CD4-positive, alpha-beta memory T cell (primary cell): ENCODE results near the gene DCTN4. TPM values are rescaled to one million over a fixed set of nuclear protein-coding genes. Genes with fewer than 3 reads are reported as not detected.

ENCODE experiments used
- CTCF ChIA-PET: fragments of 350-600 bp; sonication (Branson Sonifier 250); formaldehyde crosslinking; loops from one replicate; lab custom pipeline; 2021; ENCODE audit warnings: inconsistent platforms; ENCODE audit not compliant: partially characterized antibody; lab: Charles Lee
- POLR2A ChIA-PET: fragments of 350-600 bp; sonication (Branson Sonifier 250); formaldehyde crosslinking; loops from one replicate; lab custom pipeline; 2021; ENCODE audit not compliant: partially characterized antibody; lab: Charles Lee
- DNase-seq, 5 donors: peaks; one replicate each; pipeline versions ENCODE4 v3.0.0 to v3.0.0-alpha.2; 2020 to 2022; ENCODE audit warnings: mixed read lengths in 1 of 5
- H3K27ac ChIP-seq: one replicate; pipeline ENCODE4 v1.7.0; 2013; ENCODE audit warnings: low read depth, low read length
- H3K27me3 ChIP-seq: 2 replicates; pipeline ENCODE4 v1.7.0; 2013; ENCODE audit warnings: mild to moderate bottlenecking, low read length, moderate library complexity; ENCODE audit not compliant: insufficient read depth
- H3K36me3 ChIP-seq: 2 replicates; pipeline ENCODE4 v1.7.0; 2013; ENCODE audit warnings: mild to moderate bottlenecking, low read length, moderate library complexity; ENCODE audit not compliant: insufficient read depth
- H3K4me1 ChIP-seq: 2 replicates; pipeline ENCODE4 v1.7.0; 2013; ENCODE audit warnings: mild to moderate bottlenecking, low read length, moderate library complexity; ENCODE audit not compliant: insufficient read depth
- H3K4me3 ChIP-seq, 2 donors: one replicate each; pipeline ENCODE4 v1.7.0; 2013; ENCODE audit warnings: low read length in 2 of 2, mild to moderate bottlenecking in 1 of 2
- H3K9me3 ChIP-seq, 2 donors: one replicate each; pipeline ENCODE4 v1.7.0; 2013; ENCODE audit warnings: low read length in 2 of 2, control low read depth in 1 of 2; ENCODE audit not compliant: control insufficient read depth in 1 of 2
- H3K27ac Mint-ChIP-seq, 7 donors: one replicate each; pipeline ENCODE4 v1.8.0; 2020 to 2021; ENCODE audit warnings: mixed read lengths in 7 of 7, mild to moderate bottlenecking in 6 of 7, inconsistent platforms in 3 of 7, moderate library complexity in 3 of 7
- H3K27me3 Mint-ChIP-seq, 2 donors: one replicate each; pipeline ENCODE4 v1.8.0; 2020 to 2021; ENCODE audit warnings: mixed read lengths in 2 of 2
- H3K36me3 Mint-ChIP-seq, 2 donors: one replicate each; pipeline ENCODE4 v1.8.0; 2020 to 2021; ENCODE audit warnings: mixed read lengths in 2 of 2, inconsistent platforms in 1 of 2, mild to moderate bottlenecking in 1 of 2
- H3K4me1 Mint-ChIP-seq, 4 donors: one replicate each; pipeline ENCODE4 v1.8.0; 2020 to 2021; ENCODE audit warnings: mixed read lengths in 4 of 4, mild to moderate bottlenecking in 1 of 4
- H3K4me3 Mint-ChIP-seq, 8 donors: one replicate each; pipeline ENCODE4 v1.8.0; 2020 to 2021; ENCODE audit warnings: mixed read lengths in 8 of 8, mild to moderate bottlenecking in 7 of 8, moderate library complexity in 6 of 8, inconsistent platforms in 3 of 8
- H3K9me3 Mint-ChIP-seq, 8 donors: one replicate each; pipeline ENCODE4 v1.8.0; 2020 to 2021; ENCODE audit warnings: mixed read lengths in 8 of 8, mild to moderate bottlenecking in 5 of 8, inconsistent platforms in 3 of 8, moderate library complexity in 1 of 8
- intact Hi-C: fragments of 100-400 bp; cut with micrococcal nuclease; formaldehyde crosslinking; loops from one replicate; pipeline ENCODE4 v1.15.1; 2023
- polyA plus RNA-seq, 2 donors: library from polyadenylated mRNA; unstranded; fragments of 300-500 nt; fragmentation: Illumina TruSeq; gene quantifications; one replicate each; pipeline ENCODE4 v1.2.3, GENCODE V29; 2021
- total RNA-seq, 2 experiments: library from RNA; stranded (reverse); gene quantifications; one replicate each; pipeline ENCODE4 v1.2.3, GENCODE V29; 2021

DCTN4 gene
- total and polyA plus RNA-seq, 4 experiments from 2014 or later = 8.8 to 46.0 (median 27.3) TPM

GRCh38 chr5:150661086-150661485 lies 97.7 kb downstream of the DCTN4 start, which contains the start of gene MYOZ3:
Gene MYOZ3 (plus strand): TSS chr5:150661251. CDS start chr5:150662942, 1,691 bp downstream.
- H3K4me3 Mint-ChIP-seq = no peak within 1 kb of the TSS
- peaks cover 7% of the 10 kb centered on the region in 2 donors for H3K27me3 Mint-ChIP-seq
- no peaks in the 10 kb centered on the region for H3K27me3 ChIP-seq
- H3K9me3 Mint-ChIP-seq = peaks cover 0 to 2% (median 0%) of the 10 kb centered on the region in 8 donors
- H3K4me3 ChIP-seq = no peak within 1 kb of the TSS
- no peak for DNase-seq
- CTCF ChIA-PET = interaction anchor here (2.1 kb wide), 1 partner anchor 118 kb away, joined by 5 read pairs; the partner anchor contains the start of gene SMIM3
- no peak within 1 kb of the TSS for H3K27ac Mint-ChIP-seq
- no peaks in the 10 kb centered on the region for H3K9me3 ChIP-seq
- peaks cover 7% of the 10 kb centered on the region for H3K4me1 ChIP-seq
- intact Hi-C loops = no loop called here
- POLR2A ChIA-PET = no interaction called here
- H3K27ac ChIP-seq = no peak within 1 kb of the TSS
- no peaks in the 10 kb centered on the region for H3K36me3 Mint-ChIP-seq
- peaks cover 0 to 9% (median 6%) of the 10 kb centered on the region in 4 donors for H3K4me1 Mint-ChIP-seq
- H3K36me3 ChIP-seq = no peaks in the 10 kb centered on the region

GRCh38 chr5:150660108-150660831 lies 98.5 kb downstream of the DCTN4 start:
- Histone ChIP-seq H3K4me1 (peaks cover 12% of the 10 kb centered on the region), H3K27me3 (no peaks in the 10 kb centered on the region), H3K27ac (no peak overlapping the region), H3K4me3 (no peak overlapping the region), H3K36me3 (no peaks in the 10 kb centered on the region), H3K9me3 (no peaks in the 10 kb centered on the region)
- Mint-ChIP-seq H3K4me1 (peaks cover 3 to 12% (median 7%) of the 10 kb centered on the region in 4 donors), H3K9me3 (peaks cover 0 to 2% (median 0%) of the 10 kb centered on the region in 8 donors), H3K27ac (no peak overlapping the region), H3K27me3 (peaks cover 7% of the 10 kb centered on the region in 2 donors), H3K36me3 (no peaks in the 10 kb centered on the region), H3K4me3 (no peak overlapping the region)
- DNase-seq = no peak
- ChIA-PET POLR2A (no interaction called here), CTCF (interaction anchor here (2.1 kb wide), 1 partner anchor 119 kb away, joined by 5 read pairs; the partner anchor contains the start of gene SMIM3)
- intact Hi-C loops = no loop called here

- CTCF ChIA-PET = no interaction called here
These were observed 99.3 kb downstream of the DCTN4 start for GRCh38 chr5:150659360-150660107.

GRCh38 chr5:150658699-150659265 lies 100.0 kb downstream of the DCTN4 start:
- Histone ChIP-seq H3K36me3 (no peaks in the 10 kb centered on the region), H3K4me1 (peaks cover 12% of the 10 kb centered on the region), H3K27ac (no peak overlapping the region), H3K4me3 (no peak overlapping the region), H3K9me3 (no peaks in the 10 kb centered on the region), H3K27me3 (no peaks in the 10 kb centered on the region)
- H3K27me3 Mint-ChIP-seq = peaks cover 0 to 2% of the 10 kb centered on the region in 2 donors
- H3K4me1 Mint-ChIP-seq = peaks cover 3 to 12% (median 9%) of the 10 kb centered on the region in 4 donors
- peaks cover 0 to 2% (median 0%) of the 10 kb centered on the region in 8 donors for H3K9me3 Mint-ChIP-seq
- no peak for DNase-seq
- ChIA-PET CTCF (interaction anchor here (1.9 to 2.3 kb wide), 2 partner anchors 41 to 201 kb away, joined by 8 to 11 read pairs; partner anchors contain the start of gene RBM22), POLR2A (no interaction called here)
- H3K36me3 Mint-ChIP-seq = no peaks in the 10 kb centered on the region
- H3K27ac Mint-ChIP-seq = peak overlapping the region in 2 of 7 donors; percentile 66 to 91
- intact Hi-C loops = loop anchor here (5.0 kb wide), 1 partner anchor 119 kb away; the partner anchor contains the start of gene SMIM3
- H3K4me3 Mint-ChIP-seq = peak overlapping the region in 3 of 8 donors; percentile 25 to 60 (median 39)

More at GRCh38 chr5:150659360-150660107, 99.3 kb downstream of the DCTN4 start:
- H3K4me3 ChIP-seq = no peak overlapping the region
- no peak overlapping the region for H3K4me3 Mint-ChIP-seq
- no peak overlapping the region for H3K27ac ChIP-seq
- H3K4me1 Mint-ChIP-seq = peaks cover 3 to 12% (median 7%) of the 10 kb centered on the region in 4 donors
- peaks cover 2 to 4% of the 10 kb centered on the region in 2 donors for H3K27me3 Mint-ChIP-seq
- intact Hi-C loops = loop anchor here (5.0 kb wide), 1 partner anchor 118 kb away; the partner anchor contains the start of gene SMIM3
- no peaks in the 10 kb centered on the region for H3K36me3 ChIP-seq
- H3K27me3 ChIP-seq = no peaks in the 10 kb centered on the region
- H3K36me3 Mint-ChIP-seq = no peaks in the 10 kb centered on the region
- DNase-seq = no peak
- H3K9me3 ChIP-seq = no peaks in the 10 kb centered on the region
- peaks cover 0 to 2% (median 0%) of the 10 kb centered on the region in 8 donors for H3K9me3 Mint-ChIP-seq
- POLR2A ChIA-PET = no interaction called here
- H3K27ac Mint-ChIP-seq = no peak overlapping the region
- H3K4me1 ChIP-seq = peaks cover 12% of the 10 kb centered on the region

Other genes with a start within 250 kb of the DCTN4 start
- gene SYNPO, start 118.4 kb downstream of the DCTN4 start, total RNA-seq = under 1 TPM in 1 of 2 experiments, not detected in 1; 0.06 TPM
- gene SYNPO, start 118.4 kb downstream of the DCTN4 start, polyA plus RNA-seq = not detected
- not detected for gene MYOZ3, start 97.8 kb downstream of the DCTN4 start, total RNA-seq
- not detected for gene MYOZ3, start 97.8 kb downstream of the DCTN4 start, polyA plus RNA-seq
- 10 to 100 TPM; 91.0 to 91.2 TPM for gene RBM22, start 58.0 kb downstream of the DCTN4 start, total RNA-seq
- gene RBM22, start 58.0 kb downstream of the DCTN4 start, polyA plus RNA-seq = 10 to 100 TPM; 52.4 to 69.4 TPM
- gene SMIM3, start 19.7 kb upstream of the DCTN4 start, total RNA-seq = 1 to 10 TPM; 7.9 to 8.0 TPM
- gene SMIM3, start 19.7 kb upstream of the DCTN4 start, polyA plus RNA-seq = 10 to 100 TPM; 19.3 to 19.7 TPM
- 1 to 10 TPM; 3.9 to 4.7 TPM for gene IRGM, start 87.5 kb upstream of the DCTN4 start, total RNA-seq
- 1 to 10 TPM; 1.5 to 3.9 TPM for gene IRGM, start 87.5 kb upstream of the DCTN4 start, polyA plus RNA-seq
- gene ZNF300, start 146.0 kb upstream of the DCTN4 start, total RNA-seq = 1 to 10 TPM; 1.0 to 1.2 TPM
- gene ZNF300, start 146.0 kb upstream of the DCTN4 start, polyA plus RNA-seq = 1 to 10 TPM in 1 of 2 donors, under 1 TPM in 1; 0.25 to 1.2 TPM